HepG2 (cell line): Measurements from ENCODE around the gene ANKS6. TPM values are rescaled to one million over a fixed set of nuclear protein-coding genes. Genes with fewer than 3 reads are reported as not detected.

Experiments
- AGO1 ChIP-seq: fragments of 200-400 bp; formaldehyde crosslinking; IDR thresholded peaks from 2 replicates; pipeline ENCODE4 v1.6.1; 2017; ENCODE audit warnings: mild to moderate bottlenecking, low read depth, low read length, moderate library complexity; ENCODE audit not compliant: poor library complexity, severe bottlenecking
- CEBPZ ChIP-seq: IDR thresholded peaks from 2 replicates; pipeline ENCODE4 v1.6.1; 2012; ENCODE audit warnings: low read length, improper control_type of control experiment
- CREB3 ChIP-seq: sonication (generic); formaldehyde crosslinking; IDR thresholded peaks from 2 replicates; pipeline ENCODE4 v1.5.0; 2020; ENCODE audit warnings: missing genetic modification reagents
- HDAC6 ChIP-seq: fragments of 200-600 bp; sonication (generic); IDR thresholded peaks from 2 replicates; pipeline ENCODE4 v1.7.0; 2017; ENCODE audit warnings: mild to moderate bottlenecking, antibody characterized with exemption, low read length, low read depth
- POGK ChIP-seq: sonication (generic); formaldehyde crosslinking; conservative IDR thresholded peaks from 2 replicates; pipeline ENCODE4 v1.8.0; 2022; ENCODE audit warnings: mild to moderate bottlenecking, moderate library complexity, missing genetic modification reagents
- ZNF276 ChIP-seq: sonication (generic); formaldehyde crosslinking; IDR thresholded peaks from 2 replicates; pipeline ENCODE4 v1.4.0; 2020; ENCODE audit warnings: mild to moderate bottlenecking, low read depth, missing genetic modification reagents
- polyA plus RNA-seq, 8 experiments: library from polyadenylated mRNA; depleted of rRNA in 3 of 8; stranded (reverse) in 7 of 8; unstranded in 1 of 8; fragments of >200 nt; fragmentation: Illumina TruSeq in 4 of 8; extraction: Trizol in 4 of 8; gene quantifications; 2 replicates each; pipeline versions ENCODE4 v1.2.1 to v1.2.3, GENCODE V29; 2011 to 2016; ENCODE audit warnings: low read depth in 4 of 8, missing spikeins in 1 of 8, mixed read lengths in 1 of 8; ENCODE audit not compliant: insufficient read depth in 1 of 8
- total RNA-seq, 5 experiments: library from RNA; depleted of rRNA; stranded (reverse); fragments of >200 nt; fragmentation: Illumina TruSeq; extraction: Trizol; gene quantifications; 2 replicates each; pipeline ENCODE4 v1.2.3, GENCODE V29; 2016; ENCODE audit warnings: low read depth in 1 of 5

The ANKS6 gene
- total and polyA plus RNA-seq, 2 of the 13 experiments (the other 11 are each of a cell fraction or from before 2014, with no cell fraction given): 8.8 to 10.7 TPM

GRCh38 chr9:98770717-98771116 lies 25.6 kb downstream of the ANKS6 start (continued):
- TF ChIP-seq CEBPZ: no peak
- no peak for TF ChIP-seq ZNF276
- TF ChIP-seq CREB3 (CRISPR knock-in tag): no peak
- no peak for TF ChIP-seq AGO1
- TF ChIP-seq HDAC6: no peak
- TF ChIP-seq POGK (CRISPR knock-in tag): no peak
